ENCODE results near the gene LMO7. TPM values are rescaled to one million over a fixed set of nuclear protein-coding genes. Genes with fewer than 3 reads are reported as not detected.

LMO7 gene
- total and polyA plus RNA-seq, 4 donors, result 17.5 to 69.6 (median 38.2) TPM

DNA sequence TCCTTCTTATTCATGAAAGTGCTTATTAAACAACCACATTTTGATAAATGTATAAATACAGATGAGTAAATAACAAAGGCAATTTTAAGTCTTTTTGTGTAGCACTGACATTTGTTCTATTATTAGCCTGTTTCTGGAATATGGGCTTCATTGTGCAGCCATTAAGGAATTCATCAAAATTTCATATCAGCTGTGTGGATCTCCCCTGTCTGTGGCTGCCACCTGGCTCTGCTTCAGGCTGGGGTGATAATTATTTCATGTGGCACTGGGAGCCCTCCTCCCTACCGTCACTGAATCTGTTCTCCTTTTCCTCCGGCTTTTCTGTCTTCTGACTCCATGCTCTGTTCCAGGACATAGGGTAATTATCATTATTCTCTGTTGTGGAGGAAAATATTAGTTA is 57.1 kb downstream of the LMO7 start:
- Histone ChIP-seq H3K27ac (ENCODE audit: low read depth in 1 of 2, low read length in 2 of 2) (no peak overlapping the region), H3K4me1 (ENCODE audit: control insufficient read depth in 4 of 4, insufficient read depth in 4 of 4, low read length in 3 of 4) (no peaks in the 10 kb centered on the region), H3K9ac (ENCODE audit: low read depth in 1 of 2, low read length in 2 of 2) (no peak overlapping the region), H3K9me3 (ENCODE audit: control insufficient read depth in 4 of 4, low read length in 3 of 4) (no peaks in the 10 kb centered on the region), H3K36me3 (ENCODE audit: control insufficient read depth in 4 of 4, insufficient read depth in 3 of 4, low read depth in 1 of 4, low read length in 3 of 4) (no peaks in the 10 kb centered on the region), H3K4me3 (ENCODE audit: low read depth in 1 of 3, low read length in 3 of 3) (no peak overlapping the region), H3K27me3 (ENCODE audit: control insufficient read depth in 4 of 4, insufficient read depth in 4 of 4, low read length in 3 of 4) (no peaks in the 10 kb centered on the region)
- WGBS, result 92% methylated on average over 2 of the region's 2 CpGs
- DNase-seq (ENCODE audit: low spot score), result no peak
- TF ChIP-seq JUND (IDR thresholded peaks at IDR 0.05) (no peak), SP1 (IDR thresholded peaks at IDR 0.05) (no peak), NR2F2 (IDR thresholded peaks at IDR 0.05) (no peak), FOXA1 (IDR thresholded peaks at IDR 0.05) (no peak), EGR1 (IDR thresholded peaks at IDR 0.05; ENCODE audit: low read depth in 2 of 2) (no peak), GABPA (IDR thresholded peaks at IDR 0.05 in 1 of 2, conservative IDR thresholded peaks at IDR 0.05 in 1 of 2) (no peak), FOXA2 (IDR thresholded peaks at IDR 0.05) (no peak), HNF4G (IDR thresholded peaks at IDR 0.05) (no peak), YY1 (IDR thresholded peaks at IDR 0.05) (no peak), RXRA (IDR thresholded peaks at IDR 0.05) (no peak)
- TF ChIP-seq, protein P1, sequence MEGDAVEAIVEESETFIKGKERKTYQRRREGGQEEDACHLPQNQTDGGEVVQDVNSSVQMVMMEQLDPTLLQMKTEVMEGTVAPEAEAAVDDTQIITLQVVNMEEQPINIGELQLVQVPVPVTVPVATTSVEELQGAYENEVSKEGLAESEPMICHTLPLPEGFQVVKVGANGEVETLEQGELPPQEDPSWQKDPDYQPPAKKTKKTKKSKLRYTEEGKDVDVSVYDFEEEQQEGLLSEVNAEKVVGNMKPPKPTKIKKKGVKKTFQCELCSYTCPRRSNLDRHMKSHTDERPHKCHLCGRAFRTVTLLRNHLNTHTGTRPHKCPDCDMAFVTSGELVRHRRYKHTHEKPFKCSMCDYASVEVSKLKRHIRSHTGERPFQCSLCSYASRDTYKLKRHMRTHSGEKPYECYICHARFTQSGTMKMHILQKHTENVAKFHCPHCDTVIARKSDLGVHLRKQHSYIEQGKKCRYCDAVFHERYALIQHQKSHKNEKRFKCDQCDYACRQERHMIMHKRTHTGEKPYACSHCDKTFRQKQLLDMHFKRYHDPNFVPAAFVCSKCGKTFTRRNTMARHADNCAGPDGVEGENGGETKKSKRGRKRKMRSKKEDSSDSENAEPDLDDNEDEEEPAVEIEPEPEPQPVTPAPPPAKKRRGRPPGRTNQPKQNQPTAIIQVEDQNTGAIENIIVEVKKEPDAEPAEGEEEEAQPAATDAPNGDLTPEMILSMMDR (IDR thresholded peaks at IDR 0.05; ENCODE audit: low read depth, low read length, missing input control), result no peak
- TF ChIP-seq, protein P2, sequence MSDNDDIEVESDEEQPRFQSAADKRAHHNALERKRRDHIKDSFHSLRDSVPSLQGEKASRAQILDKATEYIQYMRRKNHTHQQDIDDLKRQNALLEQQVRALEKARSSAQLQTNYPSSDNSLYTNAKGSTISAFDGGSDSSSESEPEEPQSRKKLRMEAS (IDR thresholded peaks at IDR 0.05), result no peak
- TF ChIP-seq, protein P3, sequence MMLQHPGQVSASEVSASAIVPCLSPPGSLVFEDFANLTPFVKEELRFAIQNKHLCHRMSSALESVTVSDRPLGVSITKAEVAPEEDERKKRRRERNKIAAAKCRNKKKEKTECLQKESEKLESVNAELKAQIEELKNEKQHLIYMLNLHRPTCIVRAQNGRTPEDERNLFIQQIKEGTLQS (IDR thresholded peaks at IDR 0.05), result no peak
- TF ChIP-seq, protein P4, sequence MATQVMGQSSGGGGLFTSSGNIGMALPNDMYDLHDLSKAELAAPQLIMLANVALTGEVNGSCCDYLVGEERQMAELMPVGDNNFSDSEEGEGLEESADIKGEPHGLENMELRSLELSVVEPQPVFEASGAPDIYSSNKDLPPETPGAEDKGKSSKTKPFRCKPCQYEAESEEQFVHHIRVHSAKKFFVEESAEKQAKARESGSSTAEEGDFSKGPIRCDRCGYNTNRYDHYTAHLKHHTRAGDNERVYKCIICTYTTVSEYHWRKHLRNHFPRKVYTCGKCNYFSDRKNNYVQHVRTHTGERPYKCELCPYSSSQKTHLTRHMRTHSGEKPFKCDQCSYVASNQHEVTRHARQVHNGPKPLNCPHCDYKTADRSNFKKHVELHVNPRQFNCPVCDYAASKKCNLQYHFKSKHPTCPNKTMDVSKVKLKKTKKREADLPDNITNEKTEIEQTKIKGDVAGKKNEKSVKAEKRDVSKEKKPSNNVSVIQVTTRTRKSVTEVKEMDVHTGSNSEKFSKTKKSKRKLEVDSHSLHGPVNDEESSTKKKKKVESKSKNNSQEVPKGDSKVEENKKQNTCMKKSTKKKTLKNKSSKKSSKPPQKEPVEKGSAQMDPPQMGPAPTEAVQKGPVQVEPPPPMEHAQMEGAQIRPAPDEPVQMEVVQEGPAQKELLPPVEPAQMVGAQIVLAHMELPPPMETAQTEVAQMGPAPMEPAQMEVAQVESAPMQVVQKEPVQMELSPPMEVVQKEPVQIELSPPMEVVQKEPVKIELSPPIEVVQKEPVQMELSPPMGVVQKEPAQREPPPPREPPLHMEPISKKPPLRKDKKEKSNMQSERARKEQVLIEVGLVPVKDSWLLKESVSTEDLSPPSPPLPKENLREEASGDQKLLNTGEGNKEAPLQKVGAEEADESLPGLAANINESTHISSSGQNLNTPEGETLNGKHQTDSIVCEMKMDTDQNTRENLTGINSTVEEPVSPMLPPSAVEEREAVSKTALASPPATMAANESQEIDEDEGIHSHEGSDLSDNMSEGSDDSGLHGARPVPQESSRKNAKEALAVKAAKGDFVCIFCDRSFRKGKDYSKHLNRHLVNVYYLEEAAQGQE (IDR thresholded peaks at IDR 0.05), result no peak
- TF ChIP-seq, protein P5, sequence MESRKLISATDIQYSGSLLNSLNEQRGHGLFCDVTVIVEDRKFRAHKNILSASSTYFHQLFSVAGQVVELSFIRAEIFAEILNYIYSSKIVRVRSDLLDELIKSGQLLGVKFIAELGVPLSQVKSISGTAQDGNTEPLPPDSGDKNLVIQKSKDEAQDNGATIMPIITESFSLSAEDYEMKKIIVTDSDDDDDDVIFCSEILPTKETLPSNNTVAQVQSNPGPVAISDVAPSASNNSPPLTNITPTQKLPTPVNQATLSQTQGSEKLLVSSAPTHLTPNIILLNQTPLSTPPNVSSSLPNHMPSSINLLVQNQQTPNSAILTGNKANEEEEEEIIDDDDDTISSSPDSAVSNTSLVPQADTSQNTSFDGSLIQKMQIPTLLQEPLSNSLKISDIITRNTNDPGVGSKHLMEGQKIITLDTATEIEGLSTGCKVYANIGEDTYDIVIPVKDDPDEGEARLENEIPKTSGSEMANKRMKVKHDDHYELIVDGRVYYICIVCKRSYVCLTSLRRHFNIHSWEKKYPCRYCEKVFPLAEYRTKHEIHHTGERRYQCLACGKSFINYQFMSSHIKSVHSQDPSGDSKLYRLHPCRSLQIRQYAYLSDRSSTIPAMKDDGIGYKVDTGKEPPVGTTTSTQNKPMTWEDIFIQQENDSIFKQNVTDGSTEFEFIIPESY (IDR thresholded peaks at IDR 0.05), result no peak

DNA sequence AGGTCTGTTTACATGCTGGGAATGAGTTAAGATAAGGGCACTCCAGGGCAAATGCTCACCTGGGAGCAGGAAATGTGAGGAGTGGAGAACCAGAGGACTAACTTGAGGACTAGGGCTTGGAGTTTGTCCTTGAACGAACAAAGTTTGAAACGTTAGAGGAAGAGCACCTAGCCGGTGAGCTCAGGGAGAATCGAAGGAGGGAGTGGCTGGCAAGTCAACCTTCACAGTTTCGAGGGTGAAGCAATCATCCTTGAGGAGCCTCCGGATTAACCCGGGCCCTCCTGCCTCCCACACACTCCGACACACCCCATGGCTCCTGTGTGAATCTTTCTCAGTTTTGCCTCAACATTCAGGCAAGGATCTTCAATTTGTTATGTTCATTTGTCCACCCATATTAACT is 58.6 kb downstream of the LMO7 start:
- Histone ChIP-seq H3K4me3 (ENCODE audit: low read depth in 1 of 3, low read length in 3 of 3) (no peak overlapping the region), H3K36me3 (ENCODE audit: control insufficient read depth in 4 of 4, insufficient read depth in 3 of 4, low read depth in 1 of 4, low read length in 3 of 4) (no peaks in the 10 kb centered on the region), H3K9ac (ENCODE audit: low read depth in 1 of 2, low read length in 2 of 2) (no peak overlapping the region), H3K27ac (ENCODE audit: low read depth in 1 of 2, low read length in 2 of 2) (no peak overlapping the region), H3K9me3 (ENCODE audit: control insufficient read depth in 4 of 4, low read length in 3 of 4) (no peaks in the 10 kb centered on the region), H3K4me1 (ENCODE audit: control insufficient read depth in 4 of 4, insufficient read depth in 4 of 4, low read length in 3 of 4) (no peaks in the 10 kb centered on the region), H3K27me3 (ENCODE audit: control insufficient read depth in 4 of 4, insufficient read depth in 4 of 4, low read length in 3 of 4) (no peaks in the 10 kb centered on the region)
- 74% methylated on average over 8 of the region's 8 CpGs for WGBS
- TF ChIP-seq, protein P3 (IDR thresholded peaks at IDR 0.05), result no peak
- TF ChIP-seq EGR1 (IDR thresholded peaks at IDR 0.05; ENCODE audit: low read depth in 2 of 2) (no peak), HNF4A (conservative IDR thresholded peaks at IDR 0.05) (no peak), SP1 (IDR thresholded peaks at IDR 0.05) (no peak)
- DNase-seq (ENCODE audit: low spot score), result no peak
